ENCODE results near the gene ZNF488.

ZNF488 gene

DNA sequence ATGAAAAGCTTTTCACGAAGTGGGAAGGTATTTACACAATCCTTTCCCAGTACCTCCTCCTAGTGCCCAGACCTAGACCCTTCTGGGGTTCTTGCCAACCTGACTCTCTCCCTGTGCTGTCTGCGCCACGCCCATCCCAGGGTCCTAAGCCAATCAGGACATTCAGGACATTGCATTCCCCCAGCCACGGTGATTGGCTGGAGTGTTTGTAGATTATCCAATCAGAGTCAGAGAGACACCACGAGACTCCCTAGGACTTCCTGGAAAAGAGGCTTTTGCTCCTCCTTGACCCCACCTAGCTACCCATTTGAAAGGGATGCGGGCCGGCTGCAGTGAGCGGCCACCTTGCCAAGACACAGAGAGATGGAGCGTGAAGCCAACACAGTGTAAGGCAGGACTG is 65.4 kb downstream of the ZNF488 start:
- H3K4me3 ChIP-seq (replicated peaks; ENCODE audit: low read depth, low read length) = no peak overlapping the region
- TF ChIP-seq, protein P1, sequence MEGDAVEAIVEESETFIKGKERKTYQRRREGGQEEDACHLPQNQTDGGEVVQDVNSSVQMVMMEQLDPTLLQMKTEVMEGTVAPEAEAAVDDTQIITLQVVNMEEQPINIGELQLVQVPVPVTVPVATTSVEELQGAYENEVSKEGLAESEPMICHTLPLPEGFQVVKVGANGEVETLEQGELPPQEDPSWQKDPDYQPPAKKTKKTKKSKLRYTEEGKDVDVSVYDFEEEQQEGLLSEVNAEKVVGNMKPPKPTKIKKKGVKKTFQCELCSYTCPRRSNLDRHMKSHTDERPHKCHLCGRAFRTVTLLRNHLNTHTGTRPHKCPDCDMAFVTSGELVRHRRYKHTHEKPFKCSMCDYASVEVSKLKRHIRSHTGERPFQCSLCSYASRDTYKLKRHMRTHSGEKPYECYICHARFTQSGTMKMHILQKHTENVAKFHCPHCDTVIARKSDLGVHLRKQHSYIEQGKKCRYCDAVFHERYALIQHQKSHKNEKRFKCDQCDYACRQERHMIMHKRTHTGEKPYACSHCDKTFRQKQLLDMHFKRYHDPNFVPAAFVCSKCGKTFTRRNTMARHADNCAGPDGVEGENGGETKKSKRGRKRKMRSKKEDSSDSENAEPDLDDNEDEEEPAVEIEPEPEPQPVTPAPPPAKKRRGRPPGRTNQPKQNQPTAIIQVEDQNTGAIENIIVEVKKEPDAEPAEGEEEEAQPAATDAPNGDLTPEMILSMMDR (IDR thresholded peaks at IDR 0.05; ENCODE audit: low read length, missing control alignments) = no peak
- DNase-seq (ENCODE audit: low read depth) = no peak

DNA sequence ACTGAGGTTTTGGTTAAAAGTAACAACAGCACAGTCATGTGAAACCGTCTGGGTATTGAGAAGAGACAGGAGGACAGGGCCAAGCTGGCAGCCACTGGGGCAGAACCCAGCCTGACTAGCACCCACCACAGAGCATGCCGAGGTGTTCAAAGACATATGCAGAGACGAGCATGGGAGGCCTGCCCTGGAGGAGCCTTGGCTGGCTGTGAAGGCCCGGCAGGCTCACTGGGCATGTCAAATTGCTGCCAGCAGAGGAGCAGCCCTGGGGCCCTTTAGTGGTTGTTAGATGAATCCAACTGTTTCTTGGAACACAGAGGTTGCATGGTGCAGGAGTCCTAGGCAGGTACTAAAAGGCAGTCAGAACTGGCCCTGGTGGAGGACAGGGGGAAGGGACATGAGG is 66.8 kb downstream of the ZNF488 start:
- no peak overlapping the region for H3K4me3 ChIP-seq (replicated peaks; ENCODE audit: low read depth, low read length)
- TF ChIP-seq, protein P1 (IDR thresholded peaks at IDR 0.05; ENCODE audit: low read length, missing control alignments) = no peak

DNA sequence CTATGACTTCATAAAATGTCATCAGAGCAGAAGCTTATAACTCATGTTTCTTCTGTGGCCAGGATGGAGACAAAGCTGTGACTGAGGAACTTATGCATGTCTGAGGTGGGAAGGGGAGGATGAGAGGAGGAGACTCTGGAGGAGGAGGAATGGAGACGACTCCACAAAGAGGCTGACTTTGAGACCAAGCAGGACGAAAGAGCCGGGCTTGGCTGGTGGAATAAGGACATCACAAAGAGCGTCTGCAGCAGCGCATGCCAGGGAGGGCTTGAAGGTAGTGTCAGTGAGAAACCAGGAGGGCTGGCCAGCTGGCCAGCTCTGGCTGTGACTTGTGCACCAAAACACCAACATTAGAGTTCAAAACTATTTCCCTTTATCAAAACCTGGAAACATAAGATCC is 68.0 kb downstream of the ZNF488 start:
- H3K4me3 ChIP-seq (replicated peaks; ENCODE audit: low read depth, low read length) = no peak overlapping the region
- DNase-seq (ENCODE audit: low read depth) = no peak
- TF ChIP-seq, protein P1 (IDR thresholded peaks at IDR 0.05; ENCODE audit: low read length, missing control alignments) = no peak

More for the DNA sequence above, 66.8 kb downstream of the ZNF488 start:
- DNase-seq (ENCODE audit: low read depth) = no peak
